A673 (cell line): ENCODE results near the gene CYBRD1. TPM values are rescaled to one million over a fixed set of nuclear protein-coding genes. Genes with fewer than 3 reads are reported as not detected.

Source experiments
- BruUV-seq: library from RNA; stranded (reverse); fragments of 400-500 nt; replicated peaks from 2 replicates; lab custom pipeline; 2021; lab: Mats Ljungman, UMichigan
- CTCF ChIA-PET: fragments of 300-600 bp; sonication (Branson Sonifier 250); formaldehyde crosslinking; loops from one replicate; lab custom pipeline; 2022; ENCODE audit warnings: antibody characterized with exemption; lab: Charles Lee
- POLR2A ChIA-PET: fragments of 300-600 bp; sonication (Branson Sonifier 250); formaldehyde crosslinking; loops from one replicate; lab custom pipeline; 2022; ENCODE audit warnings: antibody characterized with exemption; ENCODE audit not compliant: low non-redundant PET; lab: Charles Lee
- DNase-seq: peaks from one replicate; pipeline ENCODE4 v3.0.0-alpha.2; 2015; ENCODE audit warnings: low spot score
- H3K27ac ChIP-seq: fragments of 200-600 bp; sonication (generic); 2 replicates; pipeline ENCODE4 v1.5.1; 2016; ENCODE audit warnings: mixed run types, low read depth, mild to moderate bottlenecking, mixed read lengths, antibody characterized with exemption, low read length; ENCODE audit not compliant: poor library complexity, severe bottlenecking
- H3K27me3 ChIP-seq: fragments of 200-600 bp; sonication (generic); replicated peaks from 2 replicates; pipeline ENCODE4 v1.6.1; 2017; ENCODE audit warnings: mixed run types, low read depth, mild to moderate bottlenecking, mixed read lengths, antibody characterized with exemption, low read length; ENCODE audit not compliant: insufficient read depth, poor library complexity
- H3K36me3 ChIP-seq: fragments of 200-600 bp; sonication (generic); 2 replicates; pipeline ENCODE4 v1.6.1; 2016; ENCODE audit warnings: mixed run types, mild to moderate bottlenecking, mixed read lengths, antibody characterized with exemption, low read length; ENCODE audit not compliant: insufficient read depth, poor library complexity, severe bottlenecking
- H3K4me1 ChIP-seq: fragments of 200-600 bp; sonication (generic); 2 replicates; pipeline ENCODE4 v1.6.1; 2017; ENCODE audit warnings: mixed run types, mild to moderate bottlenecking, mixed read lengths, antibody characterized with exemption, low read length; ENCODE audit not compliant: insufficient read depth, poor library complexity, severe bottlenecking
- H3K4me3 ChIP-seq: fragments of 200-600 bp; sonication (generic); 2 replicates; pipeline ENCODE4 v1.5.1; 2016; ENCODE audit warnings: low read depth, mixed run types, mild to moderate bottlenecking, mixed read lengths, low read length; ENCODE audit not compliant: poor library complexity, severe bottlenecking
- H3K9me3 ChIP-seq: fragments of 200-600 bp; sonication (generic); 2 replicates; pipeline ENCODE4 v1.6.1; 2016; ENCODE audit warnings: mixed run types, low read depth, mild to moderate bottlenecking, mixed read lengths, antibody characterized with exemption, low read length; ENCODE audit not compliant: poor library complexity, severe bottlenecking
- EZH2 ChIP-seq: fragments of 200-600 bp; sonication (generic); IDR thresholded peaks from 2 replicates; pipeline ENCODE4 v1.6.1; 2017; ENCODE audit warnings: borderline replicate concordance, low read depth, mild to moderate bottlenecking, mixed read lengths, antibody characterized with exemption, low read length; ENCODE audit not compliant: poor library complexity, severe bottlenecking
- intact Hi-C: fragments of 100-400 bp; cut with micrococcal nuclease; formaldehyde crosslinking; loops from one replicate; pipeline ENCODE4 v1.10.0; 2022; ENCODE audit not compliant: unreplicated experiment
- total RNA-seq: library from RNA; stranded (reverse); gene quantifications from 2 replicates; pipeline ENCODE4 v1.2.3, GENCODE V29; 2021
- TF ChIP-seq, protein P1 (sequence below): fragments of 300-800, 200-600 bp; sonication (generic); conservative IDR thresholded peaks from 2 replicates; pipeline ENCODE4 v1.5.1; 2017; ENCODE audit warnings: low read depth, mild to moderate bottlenecking, antibody characterized with exemption, low read length, moderate library complexity, mixed read lengths

The CYBRD1 gene
- total RNA-seq, 1 experiment from 2014 or later, result 7.3 TPM

GRCh38 chr2:171566057-171566456 lies 43.8 kb downstream of the CYBRD1 start:
- no peak for DNase-seq
- no TSS peak for BruUV-seq
- no peaks in the 10 kb centered on the region for H3K4me1 ChIP-seq
- TF ChIP-seq EZH2, result no peak
- TF ChIP-seq, protein P1, sequence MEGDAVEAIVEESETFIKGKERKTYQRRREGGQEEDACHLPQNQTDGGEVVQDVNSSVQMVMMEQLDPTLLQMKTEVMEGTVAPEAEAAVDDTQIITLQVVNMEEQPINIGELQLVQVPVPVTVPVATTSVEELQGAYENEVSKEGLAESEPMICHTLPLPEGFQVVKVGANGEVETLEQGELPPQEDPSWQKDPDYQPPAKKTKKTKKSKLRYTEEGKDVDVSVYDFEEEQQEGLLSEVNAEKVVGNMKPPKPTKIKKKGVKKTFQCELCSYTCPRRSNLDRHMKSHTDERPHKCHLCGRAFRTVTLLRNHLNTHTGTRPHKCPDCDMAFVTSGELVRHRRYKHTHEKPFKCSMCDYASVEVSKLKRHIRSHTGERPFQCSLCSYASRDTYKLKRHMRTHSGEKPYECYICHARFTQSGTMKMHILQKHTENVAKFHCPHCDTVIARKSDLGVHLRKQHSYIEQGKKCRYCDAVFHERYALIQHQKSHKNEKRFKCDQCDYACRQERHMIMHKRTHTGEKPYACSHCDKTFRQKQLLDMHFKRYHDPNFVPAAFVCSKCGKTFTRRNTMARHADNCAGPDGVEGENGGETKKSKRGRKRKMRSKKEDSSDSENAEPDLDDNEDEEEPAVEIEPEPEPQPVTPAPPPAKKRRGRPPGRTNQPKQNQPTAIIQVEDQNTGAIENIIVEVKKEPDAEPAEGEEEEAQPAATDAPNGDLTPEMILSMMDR, result no peak
- no peaks in the 10 kb centered on the region for H3K27me3 ChIP-seq
- no peaks in the 10 kb centered on the region for H3K9me3 ChIP-seq
- intact Hi-C loops, result no loop called here
- ChIA-PET POLR2A (no interaction called here), CTCF (interaction anchor here (0.6 kb wide), 1 partner anchor 594 kb away, joined by 4 read pairs; no protein-coding TSS in a partner anchor)
- H3K4me3 ChIP-seq, result no peak overlapping the region
- no peak overlapping the region for H3K27ac ChIP-seq
- H3K36me3 ChIP-seq, result no peaks in the 10 kb centered on the region

DNA sequence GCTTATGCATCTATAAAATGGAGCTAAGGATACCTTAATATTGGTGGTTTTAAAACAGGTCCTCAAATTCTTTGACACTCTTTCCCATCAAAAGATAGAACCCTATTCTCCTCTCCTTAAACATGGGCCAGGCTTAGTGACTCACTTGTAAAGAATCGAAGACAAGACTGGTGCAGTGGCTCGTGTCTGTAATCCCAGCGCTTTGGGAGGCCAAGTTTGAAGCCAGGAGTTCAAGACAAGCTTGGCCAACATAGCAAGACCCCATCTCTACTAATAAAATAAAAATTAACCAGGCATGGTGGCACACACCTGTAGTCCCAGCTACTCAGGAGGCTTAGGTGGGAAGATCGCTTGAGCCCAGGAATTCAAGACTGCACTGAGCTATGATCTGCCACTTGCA lies 44.5 kb downstream of the CYBRD1 start:
- H3K9me3 ChIP-seq, result no peaks in the 10 kb centered on the region
- H3K27ac ChIP-seq, result no peak overlapping the region
- H3K4me1 ChIP-seq, result no peaks in the 10 kb centered on the region
- H3K36me3 ChIP-seq, result no peaks in the 10 kb centered on the region
- H3K27me3 ChIP-seq, result no peaks in the 10 kb centered on the region
- BruUV-seq, result no TSS peak
- TF ChIP-seq, protein P1, result no peak
- no peak for TF ChIP-seq EZH2
- H3K4me3 ChIP-seq, result no peak overlapping the region
- DNase-seq, result no peak
- ChIA-PET CTCF (interaction anchor here (0.6 kb wide), 1 partner anchor 594 kb away, joined by 4 read pairs; no protein-coding TSS in a partner anchor), POLR2A (no interaction called here)
- intact Hi-C loops, result no loop called here

DNA sequence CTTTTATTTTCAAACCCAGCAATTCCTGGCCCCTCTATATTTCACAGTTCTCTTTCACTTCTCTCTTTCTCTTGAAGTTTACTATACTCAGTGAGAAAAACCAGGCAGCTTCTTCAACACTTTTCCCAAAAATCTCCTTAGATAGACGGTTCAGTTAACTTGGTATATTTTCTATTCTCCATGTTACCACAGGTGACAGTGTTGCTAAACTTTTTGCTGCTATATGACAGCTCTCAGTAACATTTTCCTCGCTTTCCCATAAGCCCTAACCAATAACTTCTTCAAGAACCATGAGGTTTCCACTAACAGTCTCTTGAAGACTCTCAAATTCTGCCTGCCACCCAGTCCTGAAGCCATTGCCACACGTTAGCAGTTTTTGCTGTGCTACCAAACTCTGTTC lies 45.8 kb downstream of the CYBRD1 start:
- Histone ChIP-seq H3K4me3 (no peak overlapping the region), H3K4me1 (no peaks in the 10 kb centered on the region), H3K27ac (no peak overlapping the region), H3K36me3 (no peaks in the 10 kb centered on the region), H3K9me3 (no peaks in the 10 kb centered on the region), H3K27me3 (no peaks in the 10 kb centered on the region)
- POLR2A ChIA-PET, result interaction anchor here (0.6 kb wide), 1 partner anchor 737 kb away, joined by 3 read pairs; no protein-coding TSS in a partner anchor
- intact Hi-C loops, result no loop called here
- TF ChIP-seq, protein P1, result peak; percentile 63
- TF ChIP-seq EZH2, result no peak
- BruUV-seq, result no TSS peak
- CTCF ChIA-PET, result interaction anchor here (0.6 to 0.7 kb wide), 2 partner anchors 19 to 587 kb away, joined by 5 read pairs; no protein-coding TSS in a partner anchor
- DNase-seq, result peak; percentile 57
